GM23338 (cell line): ENCODE measurements around the gene NHS. TPM values are rescaled to one million over a fixed set of nuclear protein-coding genes. Genes with fewer than 3 reads are reported as not detected.

ENCODE experiments used
- ATAC-seq: fragments of 200-7000 bp; cut with Tn5 transposase; 3 replicates; pipeline ENCODE4 v1.9.1; 2020
- DNase-seq: peaks from one replicate; pipeline ENCODE4 v3.0.0-alpha.2; 2015; ENCODE audit warnings: low spot score
- H2AFZ ChIP-seq: fragments of 200-600 bp; sonication (generic); 2 replicates; pipeline ENCODE4 v1.8.0; 2016; ENCODE audit warnings: antibody characterized with exemption, mild to moderate bottlenecking, moderate library complexity
- H3F3A ChIP-seq: fragments of 200-600 bp; sonication (generic); replicated peaks from 2 replicates; pipeline ENCODE4 v1.8.0; 2017; ENCODE audit warnings: antibody characterized with exemption, mixed run types, low read depth
- H3K27ac ChIP-seq: fragments of 200-600 bp; sonication (generic); 2 replicates; pipeline ENCODE4 v1.6.1; 2016; ENCODE audit warnings: low read depth
- H3K27me3 ChIP-seq: fragments of 200-600 bp; sonication (generic); 2 replicates; pipeline ENCODE4 v1.8.0; 2016; ENCODE audit warnings: mild to moderate bottlenecking, mixed run types, moderate library complexity; ENCODE audit not compliant: insufficient read depth
- H3K36me3 ChIP-seq: fragments of 200-600 bp; sonication (generic); 2 replicates; pipeline ENCODE4 v1.8.0; 2016; ENCODE audit warnings: mild to moderate bottlenecking; ENCODE audit not compliant: insufficient read depth
- H3K4me1 ChIP-seq: fragments of 200-600 bp; sonication (generic); 2 replicates; pipeline ENCODE4 v1.8.0; 2016; ENCODE audit warnings: mild to moderate bottlenecking, moderate library complexity; ENCODE audit not compliant: insufficient read depth
- H3K4me2 ChIP-seq: fragments of 200-600 bp; sonication (generic); 2 replicates; pipeline ENCODE4 v1.7.1; 2017; ENCODE audit warnings: mixed run types
- H3K4me3 ChIP-seq: fragments of 200-600 bp; sonication (generic); 2 replicates; pipeline ENCODE4 v1.6.1; 2016; ENCODE audit warnings: mixed run types
- H3K79me2 ChIP-seq: fragments of 200-600 bp; sonication (generic); replicated peaks from 2 replicates; pipeline ENCODE4 v1.8.0; 2017; ENCODE audit warnings: mild to moderate bottlenecking; ENCODE audit not compliant: insufficient read depth
- H3K9me2 ChIP-seq: fragments of 200-600 bp; sonication (generic); 2 replicates; pipeline ENCODE4 v1.8.0; 2017; ENCODE audit not compliant: insufficient read depth
- H4K20me1 ChIP-seq: fragments of 200-600 bp; sonication (generic); replicated peaks from 2 replicates; pipeline ENCODE4 v1.8.0; 2017; ENCODE audit warnings: mild to moderate bottlenecking; ENCODE audit not compliant: insufficient read depth
- H3K27ac Mint-ChIP-seq: 2 replicates; pipeline ENCODE4 v1.8.0; 2020; ENCODE audit warnings: inconsistent platforms, mild to moderate bottlenecking, moderate library complexity, mixed read lengths
- H3K27me3 Mint-ChIP-seq: 3 replicates; pipeline ENCODE4 v1.8.0; 2022; ENCODE audit warnings: low read depth, mild to moderate bottlenecking, moderate library complexity, mixed read lengths, inconsistent platforms; ENCODE audit not compliant: insufficient read depth, poor library complexity
- H3K36me3 Mint-ChIP-seq: 3 replicates; pipeline ENCODE4 v1.8.0; 2021; ENCODE audit warnings: low read depth, mild to moderate bottlenecking, inconsistent platforms, moderate library complexity, mixed read lengths
- H3K4me1 Mint-ChIP-seq: 3 replicates; pipeline ENCODE4 v1.8.0; 2020; ENCODE audit warnings: mild to moderate bottlenecking, inconsistent platforms, mixed read lengths
- H3K4me3 Mint-ChIP-seq: 3 replicates; pipeline ENCODE4 v1.8.0; 2021; ENCODE audit warnings: moderate library complexity, mild to moderate bottlenecking, inconsistent platforms, mixed read lengths
- H3K9me3 Mint-ChIP-seq: 3 replicates; pipeline ENCODE4 v1.8.0; 2020; ENCODE audit warnings: moderate library complexity, mild to moderate bottlenecking, inconsistent platforms, mixed read lengths
- CREB1 ChIP-seq: fragments of 250-450 bp; sonication (Bioruptor Pico); IDR thresholded peaks from 2 replicates; pipeline ENCODE4 v1.5.0; 2020; ENCODE audit warnings: low read depth, mild to moderate bottlenecking, moderate library complexity
- CTCF ChIP-seq, 2 experiments: fragments of 200-600 bp in 1 of 2; sonication (generic) in 1 of 2; conservative IDR thresholded peaks; 2 replicates each; pipeline versions ENCODE4 v1.5.1 to v1.6.1; 2016 to 2017; ENCODE audit warnings: antibody characterized with exemption in 2 of 2, low read depth in 2 of 2, mild to moderate bottlenecking in 2 of 2, moderate library complexity in 1 of 2
- ETS1 ChIP-seq: IDR thresholded peaks from 2 replicates; pipeline ENCODE4 v1.6.1; 2016; ENCODE audit warnings: antibody characterized with exemption
- EZH2 ChIP-seq: fragments of 200-600 bp; sonication (generic); IDR thresholded peaks from one replicate; pipeline ENCODE4 v1.8.0; 2017; ENCODE audit warnings: antibody characterized with exemption, mild to moderate bottlenecking, low read depth; ENCODE audit not compliant: unreplicated experiment
- EZH2phosphoT487 ChIP-seq: fragments of 200-600 bp; sonication (generic); IDR thresholded peaks from one replicate; pipeline ENCODE4 v1.8.1; 2018; ENCODE audit warnings: antibody characterized with exemption; ENCODE audit not compliant: unreplicated experiment
- NANOG ChIP-seq: IDR thresholded peaks from 2 replicates; pipeline ENCODE4 v1.6.1; 2016; ENCODE audit warnings: antibody characterized with exemption, borderline replicate concordance
- POLR2AphosphoS5 ChIP-seq: IDR thresholded peaks from 2 replicates; pipeline ENCODE4 v1.6.1; 2016; ENCODE audit warnings: antibody characterized with exemption, low read depth
- REST ChIP-seq: IDR thresholded peaks from one replicate; pipeline ENCODE4 v1.6.1; 2018; ENCODE audit warnings: antibody characterized with exemption; ENCODE audit not compliant: unreplicated experiment
- STAT1 ChIP-seq: IDR thresholded peaks from one replicate; pipeline ENCODE4 v1.6.1; 2016; ENCODE audit warnings: antibody characterized with exemption; ENCODE audit not compliant: unreplicated experiment
- ZNF462 ChIP-seq: fragments of 250-450 bp; sonication (Bioruptor Pico); IDR thresholded peaks from 2 replicates; pipeline ENCODE4 v1.5.0; 2020; ENCODE audit warnings: mild to moderate bottlenecking, moderate library complexity
- polyA plus RNA-seq: library from polyadenylated mRNA; unstranded; fragments of >200 nt; fragmentation: Nextera tagmentation; extraction: Ambion mirVana; gene quantifications from 2 replicates; pipeline ENCODE4 v1.2.1, GENCODE V29; 2016
- total RNA-seq: library from RNA; depleted of rRNA; stranded (reverse); fragments of >200 nt; shearing (Covaris generic); gene quantifications from 2 replicates; pipeline ENCODE4 v1.2.3, GENCODE V29; 2014

NHS gene
- total and polyA plus RNA-seq, 2 experiments from 2014 or later: 1.8 to 8.2 TPM

- Histone ChIP-seq H3K36me3 (no peaks in the 10 kb centered on the region), H3K27me3 (no peaks in the 10 kb centered on the region), H2AFZ (no peak overlapping the region), H3K4me2 (no peak overlapping the region), H3K4me3 (no peak overlapping the region), H3K27ac (no peak overlapping the region), H3K9me2 (no peaks in the 10 kb centered on the region), H3F3A (no peaks in the 10 kb centered on the region), H4K20me1 (no peaks in the 10 kb centered on the region), H3K79me2 (no peaks in the 10 kb centered on the region), H3K4me1 (no peaks in the 10 kb centered on the region; the same call in 1 of the 2 replicates)
- DNase-seq: no peak
- Mint-ChIP-seq H3K36me3 (no peaks in the 10 kb centered on the region), H3K27me3 (peaks cover 4% of the 10 kb centered on the region), H3K4me1 (peaks cover 21% of the 10 kb centered on the region), H3K27ac (no peak overlapping the region), H3K4me3 (no peak overlapping the region), H3K9me3 (no peaks in the 10 kb centered on the region)
- ATAC-seq: no peak
- TF ChIP-seq STAT1 (no peak), EZH2phosphoT487 (no peak), ETS1 (no peak), CTCF (conservative IDR thresholded peaks at IDR 0.05; ENCODE audit: low read depth in 2 of 2) (no peak), ZNF462 (CRISPR knock-in tag) (no peak), NANOG (no peak), EZH2 (no peak), REST (no peak), CREB1 (no peak), POLR2AphosphoS5 (no peak)
These were observed 90.2 kb downstream of the NHS start for GRCh38 chrX:17465201-17465600.
